Hematopoietic multipotent progenitor cell treated with erythropoietin and hydrocortisone succinate and interleukin-3 and kit ligand, for 15 days (in vitro differentiated cells): Measurements from ENCODE around the gene MYO9A.

ENCODE experiments used
- DNase-seq: peaks from one replicate; pipeline ENCODE4 v3.0.0-alpha.2; 2015; ENCODE audit warnings: low spot score

MYO9A gene

DNA sequence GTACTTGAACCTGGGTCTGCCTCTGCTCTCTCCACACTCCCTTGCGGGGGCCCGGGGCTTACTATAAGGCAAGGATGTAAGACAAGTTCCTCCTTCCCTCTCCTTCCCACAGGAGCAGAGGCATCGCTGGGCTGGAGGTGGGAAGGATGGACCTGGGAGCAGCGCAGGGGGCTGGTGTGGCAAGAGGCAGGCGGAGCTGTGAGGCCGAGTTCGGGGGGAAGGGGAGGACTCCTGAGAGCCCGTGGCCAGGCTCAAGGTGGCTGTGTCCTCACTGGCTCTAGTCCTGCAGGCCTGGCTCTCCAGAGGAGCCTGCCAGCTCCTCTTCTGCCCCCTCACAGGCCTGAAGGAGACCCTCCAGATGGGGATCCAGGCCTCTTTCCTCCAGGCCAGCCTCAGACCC is 308.6 kb downstream of the MYO9A start:
- no peak for DNase-seq

- DNase-seq = no peak
These were observed 309.5 kb downstream of the MYO9A start for GRCh38 chr15:71808311-71809020.

- DNase-seq = no peak
These were observed 310.3 kb downstream of the MYO9A start for GRCh38 chr15:71807691-71808091.

DNA sequence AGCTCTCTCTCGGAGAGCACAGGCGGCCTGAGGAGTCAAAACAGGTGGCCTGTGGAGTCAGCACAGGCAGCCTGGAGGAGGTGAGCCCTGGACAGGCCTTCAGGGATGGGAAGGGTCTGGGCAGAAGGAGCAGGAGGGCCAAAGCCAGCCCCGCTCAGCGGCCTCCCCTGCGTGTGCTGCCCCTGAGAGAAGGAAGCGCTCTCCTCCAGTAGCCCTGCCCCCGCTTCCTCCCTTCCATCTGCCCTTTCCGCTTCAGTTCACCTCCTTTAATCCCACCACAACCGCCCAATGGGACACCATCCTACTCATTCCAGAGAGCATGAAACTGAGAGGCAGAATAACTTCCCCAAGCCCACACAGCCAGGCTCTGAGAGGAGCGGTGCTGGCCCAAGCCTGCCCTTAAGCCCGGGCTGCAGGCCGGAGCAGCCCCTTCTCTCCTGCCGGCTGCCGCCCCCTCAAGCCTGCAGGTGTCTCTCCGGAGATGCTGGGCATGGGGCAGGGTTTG is 310.8 kb downstream of the MYO9A start:
- DNase-seq = no peak

DNA sequence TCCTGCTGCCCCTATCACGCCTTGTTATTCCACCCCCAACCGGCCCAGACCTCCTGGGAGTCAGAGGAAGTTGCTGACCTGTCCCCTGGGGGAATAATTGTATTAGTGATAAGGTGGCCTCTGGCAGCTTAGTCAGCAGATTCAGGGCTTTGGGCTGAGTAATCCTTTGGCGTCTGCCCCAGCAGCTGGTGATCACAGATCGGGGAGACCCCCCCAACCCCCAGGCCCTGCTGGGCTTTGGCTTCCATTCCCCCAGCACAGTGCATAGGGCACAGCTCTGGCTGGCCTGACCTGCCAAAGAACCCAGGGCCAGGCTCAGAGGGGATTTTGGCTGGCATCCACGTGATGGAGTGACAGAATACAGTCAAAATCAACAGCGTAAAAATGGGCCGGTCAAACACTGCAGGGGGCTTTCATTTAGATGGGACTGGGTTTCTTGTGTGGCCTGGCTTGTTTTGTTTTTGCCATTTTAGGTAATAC is 311.5 kb downstream of the MYO9A start:
- DNase-seq = no peak

GRCh38 chr15:71804695-71805470 is 313.1 kb downstream of the MYO9A start:
- no peak for DNase-seq

DNA sequence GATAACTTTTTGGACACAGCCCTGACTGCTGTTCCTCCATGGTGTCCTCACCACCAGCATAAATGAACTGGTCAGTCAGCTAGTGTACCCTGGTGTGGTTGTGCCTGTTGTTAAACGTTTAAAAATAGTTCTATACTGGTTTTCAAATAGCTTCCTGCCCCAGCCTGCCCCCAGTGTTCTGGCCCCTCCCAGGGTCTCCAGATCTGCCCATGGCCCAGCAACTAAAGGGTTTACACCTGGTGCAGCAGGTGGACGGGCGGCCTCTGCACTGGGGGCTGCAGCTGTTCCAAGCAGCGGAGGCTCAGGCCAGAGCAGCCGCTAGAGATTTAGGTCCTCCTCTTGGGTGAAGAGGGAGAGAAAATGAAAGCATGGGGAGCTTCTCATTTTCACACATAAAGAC is 313.7 kb downstream of the MYO9A start:
- DNase-seq = no peak

DNA sequence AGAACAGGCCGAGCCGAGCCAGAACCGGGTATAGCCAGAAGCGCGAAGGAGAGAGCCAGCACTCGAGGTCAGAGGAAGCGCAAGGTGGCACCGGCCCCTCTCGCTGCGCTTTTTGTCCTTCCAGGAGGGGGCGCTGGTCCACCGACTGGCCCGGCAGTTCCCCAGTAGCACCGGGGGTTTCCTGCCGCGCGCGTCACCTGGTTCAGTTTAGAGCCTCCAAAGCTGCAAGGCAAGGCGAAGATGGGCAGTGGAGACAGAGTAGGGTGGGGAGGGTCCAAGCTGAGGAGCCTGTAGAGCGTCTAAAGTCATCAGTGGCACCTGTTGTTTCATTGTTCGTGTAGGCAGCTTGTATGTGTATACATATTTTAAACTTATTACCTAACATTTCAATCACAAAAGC is 315.2 kb downstream of the MYO9A start:
- no peak for DNase-seq

DNA sequence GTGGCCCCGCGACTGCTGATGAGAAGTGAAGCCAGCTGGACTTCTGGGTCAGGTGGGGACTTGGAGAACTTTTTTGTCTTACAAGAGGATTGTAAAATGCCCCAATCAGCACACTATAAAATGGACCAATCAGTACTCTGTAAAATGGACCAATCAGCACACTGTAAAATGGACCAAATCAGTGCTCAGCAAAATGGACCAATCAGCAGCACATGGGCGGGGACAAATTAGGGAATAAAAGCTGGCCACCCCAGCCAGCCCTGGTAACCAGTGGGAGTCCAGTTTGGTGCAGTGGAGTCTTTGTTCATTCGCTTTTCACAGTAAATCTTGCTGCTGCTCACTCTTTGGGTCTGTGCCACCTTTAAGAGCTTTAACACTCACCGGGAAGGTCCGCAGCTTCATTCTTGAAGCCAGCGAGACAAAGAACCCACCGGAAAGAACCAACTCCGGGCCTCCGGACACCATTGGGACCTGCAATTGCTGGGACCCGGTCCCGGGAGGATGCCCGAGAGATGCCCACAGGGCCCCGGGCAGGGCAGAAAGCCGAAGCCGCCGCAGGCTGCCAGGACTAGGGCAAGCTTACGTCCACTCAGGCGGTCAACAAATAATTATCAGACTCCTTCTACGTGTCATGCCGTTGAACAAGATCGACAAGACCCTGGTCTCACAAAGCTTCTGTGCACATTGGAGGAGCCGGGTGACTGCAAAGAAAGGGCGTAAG is 315.9 kb downstream of the MYO9A start:
- no peak for DNase-seq

GRCh38 chr15:71800835-71801745 is 316.9 kb downstream of the MYO9A start:
- peak; percentile 4 for DNase-seq

- no peak for DNase-seq
These were observed 317.8 kb downstream of the MYO9A start for GRCh38 chr15:71800190-71800589.

GRCh38 chr15:71798641-71799040 is 319.3 kb downstream of the MYO9A start:
- no peak for DNase-seq

DNA sequence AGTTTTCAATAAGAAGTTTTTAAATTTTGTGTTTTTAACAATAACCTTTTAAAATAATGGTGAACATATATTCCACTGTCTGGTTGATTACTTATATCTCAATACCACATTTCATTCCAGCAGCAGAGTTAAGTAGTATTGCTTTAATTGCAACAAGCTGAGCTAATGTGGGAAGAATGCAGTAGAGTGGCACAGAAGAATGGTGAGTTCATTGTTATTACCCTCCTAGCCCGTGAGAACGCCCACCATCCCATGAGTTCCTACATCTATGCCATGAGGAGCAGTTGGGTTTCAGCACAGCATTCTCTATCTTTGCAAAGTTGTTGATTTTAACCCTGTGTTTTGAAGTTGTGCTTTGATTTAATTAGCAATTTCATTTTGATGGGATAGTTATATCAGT is 325.4 kb downstream of the MYO9A start:
- DNase-seq = no peak

DNA sequence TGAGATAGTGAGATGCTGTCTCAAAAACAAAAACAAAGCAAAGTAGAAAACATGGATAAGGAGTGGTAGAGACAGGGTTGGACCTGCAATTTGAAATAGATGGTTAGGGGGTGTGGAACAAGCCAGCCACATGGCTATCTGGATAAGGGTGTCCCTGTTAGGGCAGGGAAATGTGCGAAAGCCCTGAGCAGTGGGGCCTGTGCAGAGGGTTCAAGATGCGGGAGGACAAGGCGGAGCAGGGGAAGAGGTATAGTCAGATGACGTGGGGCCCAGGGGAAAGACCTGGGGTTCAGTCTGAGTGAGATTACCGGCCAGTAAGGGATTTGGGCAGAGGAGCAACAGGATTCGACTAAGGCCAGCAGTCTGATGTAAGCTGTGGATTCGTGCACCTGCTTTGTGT is 326.0 kb downstream of the MYO9A start:
- no peak for DNase-seq

GRCh38 chr15:71790081-71790480 is 327.9 kb downstream of the MYO9A start:
- DNase-seq = no peak

DNA sequence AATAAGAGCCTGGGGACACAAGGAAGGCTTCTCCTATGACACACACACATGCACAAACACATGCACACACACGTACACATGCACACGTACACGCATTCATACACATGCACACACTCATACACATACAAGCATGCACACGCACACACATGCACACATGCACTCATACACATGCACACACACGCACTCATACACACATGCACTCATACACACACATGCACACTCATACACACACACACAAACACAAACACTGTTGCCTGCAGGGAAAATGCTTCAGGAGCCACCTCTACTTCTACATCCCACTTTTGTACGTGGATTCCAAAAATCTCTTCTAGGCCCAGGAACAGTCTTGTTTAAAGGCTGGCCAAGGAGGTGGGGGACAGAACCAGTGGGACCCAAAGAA is 328.3 kb downstream of the MYO9A start:
- no peak for DNase-seq

DNA sequence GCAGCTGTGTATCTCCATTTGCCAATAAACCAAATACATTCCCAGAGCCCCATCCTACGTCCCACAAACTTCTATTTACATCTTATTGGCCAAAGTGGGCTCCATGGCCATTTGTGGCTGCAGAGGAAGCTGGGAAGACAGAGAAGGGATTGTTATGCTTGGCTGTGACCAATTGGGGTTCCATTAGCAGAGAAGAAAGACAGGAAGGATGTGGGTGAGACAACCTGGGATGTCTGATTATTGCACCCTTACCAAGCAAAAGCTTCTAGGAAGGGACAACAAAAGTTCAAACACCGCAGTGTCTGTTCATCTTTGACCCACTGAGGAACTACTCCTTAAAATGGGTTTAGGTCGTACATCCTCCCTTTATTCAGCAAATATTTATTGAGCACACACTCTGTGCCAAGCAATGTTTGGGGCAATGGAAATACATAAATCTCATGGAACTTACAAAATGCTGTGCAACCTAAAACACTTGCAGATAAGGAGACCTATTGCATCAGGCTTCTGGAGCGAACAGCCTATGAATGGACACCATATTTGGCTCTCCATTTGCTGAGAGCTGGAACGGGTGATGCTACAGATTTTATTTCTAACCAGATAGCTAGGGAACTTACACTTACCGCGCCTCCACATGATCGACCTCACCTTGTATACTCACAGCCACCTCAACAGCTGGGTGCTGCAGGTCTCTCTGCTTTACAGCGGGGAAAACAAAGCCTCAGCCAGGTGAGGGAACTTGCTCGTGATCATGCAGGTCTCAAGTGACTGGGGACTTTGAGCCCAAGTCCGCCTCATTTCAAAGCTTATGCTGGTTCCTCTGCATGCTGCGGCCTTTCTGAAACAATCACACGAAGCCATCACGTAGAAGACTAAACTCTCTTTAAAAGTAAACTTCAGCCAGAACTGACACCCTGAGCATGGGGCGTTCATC is 329.0 kb downstream of the MYO9A start:
- no peak for DNase-seq

DNA sequence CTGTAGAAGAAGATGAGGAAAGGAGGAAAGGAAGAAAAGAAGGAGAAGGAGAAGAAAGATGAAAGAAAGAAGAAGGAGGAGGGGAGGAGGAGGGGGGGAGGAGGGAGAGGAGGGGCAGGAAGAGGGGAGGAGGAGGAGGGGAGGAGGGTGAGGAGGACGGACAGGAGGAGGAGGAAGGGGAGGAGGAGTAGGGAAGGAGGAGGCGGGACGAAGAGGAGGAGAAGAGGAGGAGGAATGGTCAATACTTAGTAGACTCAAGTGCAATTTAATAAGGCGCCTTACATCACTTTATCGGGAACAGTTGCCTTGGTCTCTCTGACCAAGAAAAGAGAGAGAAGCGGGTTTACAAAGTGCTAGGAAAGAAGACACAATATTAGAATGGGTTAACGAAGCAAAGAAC is 331.3 kb downstream of the MYO9A start:
- DNase-seq = no peak

DNA sequence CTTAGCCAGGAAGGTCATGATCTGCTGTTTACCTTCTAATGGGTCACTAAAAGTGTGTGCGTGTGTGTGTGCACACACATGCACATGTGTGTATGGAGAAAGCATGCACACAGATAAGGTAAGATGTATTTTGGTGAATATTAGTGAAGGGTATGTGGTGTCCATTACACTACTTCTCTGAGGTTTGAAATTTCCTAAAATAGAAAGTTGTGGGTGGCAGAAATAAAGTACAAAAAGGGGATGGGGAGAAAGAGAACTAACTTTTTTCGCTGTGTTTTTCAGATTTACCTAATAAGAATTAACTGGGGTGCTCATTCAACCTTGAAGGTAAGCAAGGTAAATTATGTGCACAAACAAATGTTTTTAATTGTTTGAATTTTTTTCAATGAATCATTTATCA is 332.0 kb downstream of the MYO9A start:
- no peak for DNase-seq

DNA sequence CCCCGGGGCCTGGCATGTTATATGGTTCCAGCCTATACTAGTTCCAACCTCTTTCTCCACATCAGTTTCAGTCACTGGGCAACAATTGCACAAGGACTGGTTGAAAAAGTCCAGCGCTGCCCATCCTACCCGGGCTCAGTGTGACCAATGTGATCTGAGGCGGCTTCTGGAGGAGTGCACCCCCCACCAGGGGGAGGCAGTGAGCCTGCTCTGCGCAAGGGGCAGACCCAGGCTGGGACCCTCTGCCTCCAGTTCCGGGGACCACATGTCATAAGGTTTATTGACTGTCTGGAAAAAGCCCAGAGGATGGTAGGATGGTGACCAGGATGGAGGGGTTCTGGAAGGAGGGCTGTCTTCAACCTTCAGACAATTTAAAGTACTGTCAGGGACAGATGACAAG is 333.2 kb downstream of the MYO9A start:
- no peak for DNase-seq
